NCI-H748 treated with DMSO at 0.1 percent for 48 hours (cell line): ENCODE data around the gene DMRTC2.

Experiments
- DNase-seq: peaks from one replicate; lab custom pipeline; 2025; lab: John Stamatoyannopoulos, UW

The DMRTC2 gene

GRCh38 chr19:41890936-41891335, 46.1 kb downstream of the DMRTC2 start:
- DNase-seq: no peak

- DNase-seq: no peak
Measured at GRCh38 chr19:41892173-41892902, 47.5 kb downstream of the DMRTC2 start.

- DNase-seq: no peak
Measured at GRCh38 chr19:41893899-41894298, 49.1 kb downstream of the DMRTC2 start.

- no peak for DNase-seq
Measured at GRCh38 chr19:41894350-41894749, 49.5 kb downstream of the DMRTC2 start.

- DNase-seq: no peak
Measured at GRCh38 chr19:41895745-41896580, 51.1 kb downstream of the DMRTC2 start.

GRCh38 chr19:41896581-41896942, 51.7 kb downstream of the DMRTC2 start:
- no peak for DNase-seq

GRCh38 chr19:41897181-41897580, 52.3 kb downstream of the DMRTC2 start:
- no peak for DNase-seq

GRCh38 chr19:41897820-41898219, 53.0 kb downstream of the DMRTC2 start:
- DNase-seq: no peak

GRCh38 chr19:41898235-41898634, 53.4 kb downstream of the DMRTC2 start:
- DNase-seq: no peak
